GM19452 (cell line): ENCODE measurements around the gene UBXN1.
"Not testable (repeated sequence)": the region's sequence is repeated elsewhere in the genome, so short reads cannot be mapped to it uniquely, and the experiment has no call there.

ENCODE experiments used
- ATAC-seq: cut with Tn5 transposase; IDR thresholded peaks from one replicate; pipeline ENCODE4 v1.9.1; 2021; ENCODE audit not compliant: unreplicated experiment

UBXN1 gene

GRCh38 chr11:62708793-62709192 is 29.9 kb upstream of the UBXN1 start:
- ATAC-seq, result no peak

- no peak for ATAC-seq
Observed at GRCh38 chr11:62708392-62708791, 29.5 kb upstream of the UBXN1 start.

- no peak for ATAC-seq
Observed at GRCh38 chr11:62707277-62707861, 28.5 kb upstream of the UBXN1 start, which contains the start of the genes BSCL2 and GNG3. Gene BSCL2 (minus strand): TSS chr11:62707424. CDS start chr11:62707195, 229 bp downstream. Gene GNG3 (plus strand): TSS chr11:62707676. CDS start chr11:62708296, 620 bp downstream.

GRCh38 chr11:62706850-62707247 is 28.0 kb upstream of the UBXN1 start:
- ATAC-seq, result no peak

- peak; percentile 52 for ATAC-seq
Observed at GRCh38 chr11:62705880-62706849, 27.3 kb upstream of the UBXN1 start.

GRCh38 chr11:62705413-62705812 is 26.5 kb upstream of the UBXN1 start:
- ATAC-seq, result no peak

- not testable (repeated sequence) for ATAC-seq
Observed at GRCh38 chr11:62703921-62704320, 25.0 kb upstream of the UBXN1 start.

- ATAC-seq, result no peak
Observed at GRCh38 chr11:62702246-62702645, 23.4 kb upstream of the UBXN1 start.

- no peak for ATAC-seq
Observed at GRCh38 chr11:62694455-62695167, 15.7 kb upstream of the UBXN1 start.

- ATAC-seq, result not testable (repeated sequence)
Observed at GRCh38 chr11:62693624-62694023, 14.8 kb upstream of the UBXN1 start.

GRCh38 chr11:62689421-62690183 is 10.7 kb upstream of the UBXN1 start, which contains the start of gene LRRN4CL:
Gene LRRN4CL (minus strand): TSS chr11:62689530. CDS start chr11:62688508, 1,022 bp downstream.
- ATAC-seq, result no peak

- ATAC-seq, result no peak
Observed at GRCh38 chr11:62688491-62688890, 9.6 kb upstream of the UBXN1 start.

GRCh38 chr11:62687508-62688396 is 8.9 kb upstream of the UBXN1 start:
- no peak for ATAC-seq

- no peak for ATAC-seq
Observed at GRCh38 chr11:62682518-62682917, 3.6 kb upstream of the UBXN1 start.

- ATAC-seq, result no peak
Observed at GRCh38 chr11:62680825-62681240, 2.0 kb upstream of the UBXN1 start.

GRCh38 chr11:62678433-62678769 is 472 bp downstream of the UBXN1 start:
- no peak for ATAC-seq

- no peak for ATAC-seq
Observed at GRCh38 chr11:62677714-62678113, 1.2 kb downstream of the UBXN1 start.

GRCh38 chr11:62677156-62677555 is 1.7 kb downstream of the UBXN1 start:
- ATAC-seq, result no peak

- no peak for ATAC-seq
Observed at GRCh38 chr11:62676698-62677097, 2.2 kb downstream of the UBXN1 start.

GRCh38 chr11:62675415-62675814 is 3.5 kb downstream of the UBXN1 start:
- ATAC-seq, result not testable (repeated sequence)
